T-helper 2 cell treated with Interferon-gamma antibody and Interleukin-4, amounts not matched to agents 5 μg/mL and 100 μg/mL, for 36 hours (primary cell): ENCODE data around the gene ZSCAN9.

Experiments
- DNase-seq: peaks from one replicate; pipeline ENCODE4 v3.0.0; 2021; ENCODE audit warnings: low spot score
- H3K27ac Mint-ChIP-seq: one replicate; pipeline ENCODE4 v1.8.0; 2021; ENCODE audit warnings: mild to moderate bottlenecking, mixed read lengths
- H3K27me3 Mint-ChIP-seq: one replicate; pipeline ENCODE4 v1.8.0; 2021; ENCODE audit warnings: low read depth, mixed read lengths
- H3K36me3 Mint-ChIP-seq: one replicate; pipeline ENCODE4 v1.8.0; 2021; ENCODE audit warnings: low read depth, mixed read lengths
- H3K4me1 Mint-ChIP-seq: one replicate; pipeline ENCODE4 v1.8.0; 2021; ENCODE audit warnings: low read depth, mixed read lengths
- H3K4me3 Mint-ChIP-seq: one replicate; pipeline ENCODE4 v1.8.0; 2022; ENCODE audit warnings: mild to moderate bottlenecking, moderate library complexity, mixed read lengths
- H3K9me3 Mint-ChIP-seq: one replicate; pipeline ENCODE4 v1.8.0; 2021; ENCODE audit warnings: mixed read lengths

The ZSCAN9 gene

GRCh38 chr6:28266962-28267694 is 42.1 kb downstream of the ZSCAN9 start, which contains the start of gene ZSCAN26:
Gene ZSCAN26, plus strand, starts transcription at chr6:28267143. Its CDS starts 4,777 bp downstream, at chr6:28271920.
- DNase-seq = peak; percentile 77
- Mint-ChIP-seq H3K27me3 (peaks cover 13% of the 10 kb centered on the region), H3K36me3 (no peaks in the 10 kb centered on the region), H3K9me3 (no peaks in the 10 kb centered on the region), H3K27ac (peak within 1 kb of the TSS; percentile 50), H3K4me1 (peaks cover 19% of the 10 kb centered on the region), H3K4me3 (no peak within 1 kb of the TSS)

GRCh38 chr6:28267695-28268059 is 42.6 kb downstream of the ZSCAN9 start:
- Mint-ChIP-seq H3K9me3 (no peaks in the 10 kb centered on the region), H3K4me1 (peaks cover 19% of the 10 kb centered on the region), H3K27ac (no peak overlapping the region), H3K36me3 (peaks cover under 1% of the 10 kb centered on the region), H3K27me3 (peaks cover 12% of the 10 kb centered on the region), H3K4me3 (no peak overlapping the region)
- DNase-seq = no peak

- H3K4me1 Mint-ChIP-seq = peaks cover 15% of the 10 kb centered on the region
- no peak for DNase-seq
- no peaks in the 10 kb centered on the region for H3K9me3 Mint-ChIP-seq
- no peak overlapping the region for H3K4me3 Mint-ChIP-seq
- H3K27ac Mint-ChIP-seq = no peak overlapping the region
- peaks cover 2% of the 10 kb centered on the region for H3K27me3 Mint-ChIP-seq
- peaks cover 8% of the 10 kb centered on the region for H3K36me3 Mint-ChIP-seq
These were observed 44.4 kb downstream of the ZSCAN9 start for GRCh38 chr6:28269492-28269891.

- Mint-ChIP-seq H3K9me3 (no peaks in the 10 kb centered on the region), H3K4me3 (no peak overlapping the region), H3K27ac (peak overlapping the region; percentile 12), H3K36me3 (peaks cover 28% of the 10 kb centered on the region), H3K27me3 (no peaks in the 10 kb centered on the region), H3K4me1 (peaks cover 9% of the 10 kb centered on the region)
- DNase-seq = no peak
These were observed 49.8 kb downstream of the ZSCAN9 start for GRCh38 chr6:28274888-28275287.

- H3K36me3 Mint-ChIP-seq = peaks cover 28% of the 10 kb centered on the region
- H3K9me3 Mint-ChIP-seq = no peaks in the 10 kb centered on the region
- no peaks in the 10 kb centered on the region for H3K27me3 Mint-ChIP-seq
- H3K4me1 Mint-ChIP-seq = peaks cover 19% of the 10 kb centered on the region
- no peak for DNase-seq
- H3K27ac Mint-ChIP-seq = no peak overlapping the region
- no peak overlapping the region for H3K4me3 Mint-ChIP-seq
These were observed 52.7 kb downstream of the ZSCAN9 start for GRCh38 chr6:28277746-28278145.

GRCh38 chr6:28280595-28281287 is 55.7 kb downstream of the ZSCAN9 start:
- peak overlapping the region; percentile 88 for H3K4me3 Mint-ChIP-seq
- no peak overlapping the region for H3K27ac Mint-ChIP-seq
- peaks cover 21% of the 10 kb centered on the region for H3K36me3 Mint-ChIP-seq
- no peaks in the 10 kb centered on the region for H3K27me3 Mint-ChIP-seq
- no peak for DNase-seq
- H3K9me3 Mint-ChIP-seq = no peaks in the 10 kb centered on the region
- H3K4me1 Mint-ChIP-seq = peaks cover 14% of the 10 kb centered on the region

- Mint-ChIP-seq H3K9me3 (no peaks in the 10 kb centered on the region), H3K4me1 (peaks cover 14% of the 10 kb centered on the region), H3K27me3 (no peaks in the 10 kb centered on the region), H3K4me3 (peak within 1 kb of the TSS; percentile 88), H3K27ac (no peak within 1 kb of the TSS), H3K36me3 (peaks cover 15% of the 10 kb centered on the region)
- peak; percentile 55 for DNase-seq
These were observed 56.4 kb downstream of the ZSCAN9 start, which contains the start of gene PGBD1 for GRCh38 chr6:28281288-28282064. Gene PGBD1, plus strand, starts transcription at chr6:28281572. Its CDS starts 2,242 bp downstream, at chr6:28283814.

- Mint-ChIP-seq H3K9me3 (no peaks in the 10 kb centered on the region), H3K27me3 (no peaks in the 10 kb centered on the region), H3K27ac (no peak overlapping the region), H3K4me3 (no peak overlapping the region), H3K4me1 (peaks cover 14% of the 10 kb centered on the region), H3K36me3 (peaks cover 15% of the 10 kb centered on the region)
- DNase-seq = no peak
These were observed 57.9 kb downstream of the ZSCAN9 start for GRCh38 chr6:28282926-28283325.
